C4-2B (cell line): Measurements from ENCODE around the gene CD68.
"Not testable (repeated sequence)": the region's sequence is repeated elsewhere in the genome, so short reads cannot be mapped to it uniquely, and the experiment has no call there.

Experiments
- ZFX ChIP-seq: fragments of 450-650 bp; IDR thresholded peaks from 2 replicates; pipeline ENCODE4 v1.6.1; 2017
- TF ChIP-seq, protein P1 (sequence below): fragments of 450-650 bp; conservative IDR thresholded peaks from 2 replicates; pipeline ENCODE4 v1.5.1; 2017; ENCODE audit warnings: mild to moderate bottlenecking

DNA sequence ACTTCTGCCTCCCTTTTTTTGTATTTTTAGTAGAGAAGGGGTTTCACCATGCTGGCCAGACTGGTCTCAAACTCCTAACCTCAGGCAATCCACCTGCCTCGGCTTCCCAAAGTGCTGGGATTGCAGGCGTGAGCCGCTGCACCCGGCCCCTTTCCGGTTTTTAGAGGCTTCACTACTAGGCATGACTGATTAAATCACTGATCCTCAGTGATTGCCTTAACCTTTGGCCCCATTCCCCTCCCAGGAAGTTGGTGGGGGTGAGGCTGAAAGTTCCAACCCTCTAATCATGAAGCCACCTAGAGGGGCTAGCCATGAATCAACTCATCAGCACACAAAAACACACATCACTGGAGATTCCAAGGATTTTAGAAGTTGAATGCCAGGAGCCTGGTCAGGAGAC, 18.1 kb downstream of the CD68 start:
- TF ChIP-seq, protein P1, sequence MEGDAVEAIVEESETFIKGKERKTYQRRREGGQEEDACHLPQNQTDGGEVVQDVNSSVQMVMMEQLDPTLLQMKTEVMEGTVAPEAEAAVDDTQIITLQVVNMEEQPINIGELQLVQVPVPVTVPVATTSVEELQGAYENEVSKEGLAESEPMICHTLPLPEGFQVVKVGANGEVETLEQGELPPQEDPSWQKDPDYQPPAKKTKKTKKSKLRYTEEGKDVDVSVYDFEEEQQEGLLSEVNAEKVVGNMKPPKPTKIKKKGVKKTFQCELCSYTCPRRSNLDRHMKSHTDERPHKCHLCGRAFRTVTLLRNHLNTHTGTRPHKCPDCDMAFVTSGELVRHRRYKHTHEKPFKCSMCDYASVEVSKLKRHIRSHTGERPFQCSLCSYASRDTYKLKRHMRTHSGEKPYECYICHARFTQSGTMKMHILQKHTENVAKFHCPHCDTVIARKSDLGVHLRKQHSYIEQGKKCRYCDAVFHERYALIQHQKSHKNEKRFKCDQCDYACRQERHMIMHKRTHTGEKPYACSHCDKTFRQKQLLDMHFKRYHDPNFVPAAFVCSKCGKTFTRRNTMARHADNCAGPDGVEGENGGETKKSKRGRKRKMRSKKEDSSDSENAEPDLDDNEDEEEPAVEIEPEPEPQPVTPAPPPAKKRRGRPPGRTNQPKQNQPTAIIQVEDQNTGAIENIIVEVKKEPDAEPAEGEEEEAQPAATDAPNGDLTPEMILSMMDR: not testable (repeated sequence)
- TF ChIP-seq ZFX: not testable (repeated sequence)
